ENCODE data around the gene GNB4. TPM values are rescaled to one million over a fixed set of nuclear protein-coding genes. Genes with fewer than 3 reads are reported as not detected.

The GNB4 gene
- total RNA-seq, 2 donors from 2014 or later: 3.1 to 10.4 TPM

GRCh38 chr3:179463319-179463718 lies 12.0 kb upstream of the GNB4 start:
- Histone ChIP-seq H3K4me1 (no peaks in the 10 kb centered on the region), H3K9me3 (no peaks in the 10 kb centered on the region), H3K27ac (no peak overlapping the region), H3K4me3 (no peak overlapping the region), H3K9ac (ENCODE audit: low read depth in 2 of 2, low read length in 2 of 2) (no peak overlapping the region), H3K27me3 (no peaks in the 10 kb centered on the region), H3K36me3 (no peaks in the 10 kb centered on the region)
- TF ChIP-seq CTCF (IDR thresholded peaks at IDR 0.05): no peak
- DNase-seq: no peak
- intact Hi-C loops (cut with DNase I): no loop called here

- no peak for TF ChIP-seq CTCF (IDR thresholded peaks at IDR 0.05)
- Histone ChIP-seq H3K4me3 (no peak overlapping the region), H3K9ac (ENCODE audit: low read depth in 2 of 2, low read length in 2 of 2) (no peak overlapping the region), H3K9me3 (no peaks in the 10 kb centered on the region), H3K27me3 (no peaks in the 10 kb centered on the region), H3K36me3 (no peaks in the 10 kb centered on the region), H3K4me1 (no peaks in the 10 kb centered on the region), H3K27ac (no peak overlapping the region)
- no peak for DNase-seq
- intact Hi-C loops (cut with DNase I): no loop called here
Observed at GRCh38 chr3:179460260-179460659, 9.0 kb upstream of the GNB4 start.

- no peak for DNase-seq
- H3K4me1 ChIP-seq: no peaks in the 10 kb centered on the region
- no peaks in the 10 kb centered on the region for H3K9me3 ChIP-seq
- no peaks in the 10 kb centered on the region for H3K27me3 ChIP-seq
- no peak overlapping the region for H3K9ac ChIP-seq (ENCODE audit: low read depth in 2 of 2, low read length in 2 of 2)
- no peak for TF ChIP-seq CTCF (IDR thresholded peaks at IDR 0.05)
- intact Hi-C loops (cut with DNase I): no loop called here
- no peak overlapping the region for H3K27ac ChIP-seq
- H3K4me3 ChIP-seq: no peak overlapping the region
- H3K36me3 ChIP-seq: no peaks in the 10 kb centered on the region
Observed at GRCh38 chr3:179455954-179456353, 4.7 kb upstream of the GNB4 start.

- no peaks in the 10 kb centered on the region for H3K4me1 ChIP-seq
- no peaks in the 10 kb centered on the region for H3K36me3 ChIP-seq
- DNase-seq: no peak
- H3K27me3 ChIP-seq: no peaks in the 10 kb centered on the region
- no peak for TF ChIP-seq CTCF (IDR thresholded peaks at IDR 0.05)
- no peak overlapping the region for H3K4me3 ChIP-seq
- intact Hi-C loops (cut with DNase I): no loop called here
- no peak overlapping the region for H3K9ac ChIP-seq (ENCODE audit: low read depth in 2 of 2, low read length in 2 of 2)
- H3K9me3 ChIP-seq: no peaks in the 10 kb centered on the region
- no peak overlapping the region for H3K27ac ChIP-seq
Observed at GRCh38 chr3:179454887-179455286, 3.6 kb upstream of the GNB4 start.

GRCh38 chr3:179453967-179454366 lies 2.7 kb upstream of the GNB4 start:
- no peak overlapping the region for H3K27ac ChIP-seq
- H3K9ac ChIP-seq (ENCODE audit: low read depth in 2 of 2, low read length in 2 of 2): no peak overlapping the region
- H3K36me3 ChIP-seq: no peaks in the 10 kb centered on the region
- TF ChIP-seq CTCF (IDR thresholded peaks at IDR 0.05): no peak
- H3K4me1 ChIP-seq: no peaks in the 10 kb centered on the region
- no peaks in the 10 kb centered on the region for H3K27me3 ChIP-seq
- no peaks in the 10 kb centered on the region for H3K9me3 ChIP-seq
- no peak for DNase-seq
- H3K4me3 ChIP-seq: no peak overlapping the region
- intact Hi-C loops (cut with DNase I): no loop called here

GRCh38 chr3:179452872-179453271 lies 1.6 kb upstream of the GNB4 start:
- intact Hi-C loops (cut with DNase I): no loop called here
- Histone ChIP-seq H3K4me1 (no peaks in the 10 kb centered on the region), H3K9ac (ENCODE audit: low read depth in 2 of 2, low read length in 2 of 2) (no peak overlapping the region), H3K9me3 (no peaks in the 10 kb centered on the region), H3K27ac (no peak overlapping the region), H3K36me3 (no peaks in the 10 kb centered on the region), H3K27me3 (no peaks in the 10 kb centered on the region), H3K4me3 (no peak overlapping the region)
- TF ChIP-seq CTCF (IDR thresholded peaks at IDR 0.05): no peak
- DNase-seq: no peak

Data from colonic mucosa (tissue), 4 donors.